ENCODE data around the gene PRTN3.

- no peak for TF ChIP-seq ZNF274 (IDR thresholded peaks at IDR 0.05; ENCODE audit: low read depth, low read length)
- TF ChIP-seq SUZ12 (IDR thresholded peaks at IDR 0.05; ENCODE audit: extremely low read depth, insufficient read depth, insufficient read length) = no peak
- no peak for TF ChIP-seq YY1 (IDR thresholded peaks at IDR 0.05; ENCODE audit: insufficient read depth, insufficient read length)
These were observed 14.7 kb upstream of the PRTN3 start for GRCh38 chr19:825897-826644.
